SK-N-SH treated with all-trans-retinoic acid at 6 μM for 48 hours (cell line): ENCODE data around the gene AFG3L2.

Source experiments
- ATAC-seq: fragments of 200-7000 bp; cut with Tn5 transposase; 3 replicates; pipeline ENCODE4 v1.9.1; 2020; ENCODE audit warnings: mild to moderate bottlenecking, moderate library complexity
- ARNTL ChIP-seq: fragments of 450-650 bp; formaldehyde crosslinking; IDR thresholded peaks from 2 replicates; pipeline ENCODE4 v1.5.0; 2020; ENCODE audit warnings: low read depth, mild to moderate bottlenecking, moderate library complexity, borderline replicate concordance
- BACH2 ChIP-seq: fragments of 250-450 bp; sonication (Bioruptor Pico); IDR thresholded peaks from 2 replicates; pipeline ENCODE4 v1.9.0; 2021; ENCODE audit warnings: mild to moderate bottlenecking, borderline replicate concordance
- CREB5 ChIP-seq: fragments of 250-450 bp; sonication (Bioruptor Pico); IDR thresholded peaks from 2 replicates; pipeline ENCODE4 v1.5.1; 2020; ENCODE audit warnings: low read depth, mild to moderate bottlenecking, moderate library complexity
- CSDC2 ChIP-seq: fragments of 250-450 bp; sonication (Bioruptor Pico); IDR thresholded peaks from 2 replicates; pipeline ENCODE4 v1.5.0; 2020; ENCODE audit warnings: mild to moderate bottlenecking, moderate library complexity
- CSRNP3 ChIP-seq: fragments of 250-450 bp; sonication (Bioruptor Pico); IDR thresholded peaks from 2 replicates; pipeline ENCODE4 v1.5.1; 2021; ENCODE audit warnings: mild to moderate bottlenecking, moderate library complexity
- ESRRG ChIP-seq: fragments of 250-450 bp; sonication (Bioruptor Pico); IDR thresholded peaks from 2 replicates; pipeline ENCODE4 v1.6.1; 2021; ENCODE audit warnings: mild to moderate bottlenecking
- GLIS3 ChIP-seq: fragments of 250-450 bp; sonication (Bioruptor Pico); IDR thresholded peaks from 2 replicates; pipeline ENCODE4 v1.5.0; 2020; ENCODE audit warnings: mild to moderate bottlenecking, moderate library complexity
- ISL1 ChIP-seq: fragments of 250-450 bp; sonication (Bioruptor Pico); IDR thresholded peaks from 2 replicates; pipeline ENCODE4 v2.1.2; 2022; ENCODE audit warnings: mild to moderate bottlenecking, moderate library complexity
- OSR1 ChIP-seq: fragments of 250-450 bp; sonication (Bioruptor Pico); IDR thresholded peaks from 2 replicates; pipeline ENCODE4 v1.8.0; 2022; ENCODE audit warnings: moderate library complexity, mild to moderate bottlenecking, inconsistent platforms
- POU6F1 ChIP-seq: fragments of 250-450 bp; sonication (Bioruptor Pico); IDR thresholded peaks from 2 replicates; pipeline ENCODE4 v1.8.0; 2021; ENCODE audit warnings: low read depth, mild to moderate bottlenecking, moderate library complexity, borderline replicate concordance
- PPARA ChIP-seq: fragments of 250-450 bp; sonication (Bioruptor Pico); IDR thresholded peaks from 2 replicates; pipeline ENCODE4 v1.5.0; 2020; ENCODE audit warnings: mild to moderate bottlenecking, borderline replicate concordance
- RARB ChIP-seq: fragments of 250-450 bp; sonication (Bioruptor Pico); IDR thresholded peaks from 2 replicates; pipeline ENCODE4 v1.8.0; 2021; ENCODE audit warnings: mild to moderate bottlenecking, moderate library complexity
- SNAI2 ChIP-seq: fragments of 250-450 bp; sonication (Bioruptor Pico); IDR thresholded peaks from 2 replicates; pipeline ENCODE4 v1.5.0; 2020; ENCODE audit warnings: mild to moderate bottlenecking, moderate library complexity
- TCF4 ChIP-seq: fragments of 250-450 bp; sonication (Bioruptor Pico); IDR thresholded peaks from 2 replicates; pipeline ENCODE4 v1.8.0; 2021; ENCODE audit warnings: mild to moderate bottlenecking, moderate library complexity, borderline replicate concordance
- TOX ChIP-seq: fragments of 250-450 bp; sonication (Bioruptor Pico); IDR thresholded peaks from 2 replicates; pipeline ENCODE4 v1.8.0; 2021; ENCODE audit warnings: mild to moderate bottlenecking, moderate library complexity, borderline replicate concordance
- TSHZ2 ChIP-seq: fragments of 250-450 bp; sonication (Bioruptor Pico); IDR thresholded peaks from 2 replicates; pipeline ENCODE4 v1.5.0; 2020; ENCODE audit warnings: mild to moderate bottlenecking, moderate library complexity
- ZC3H10 ChIP-seq: fragments of 250-450 bp; sonication (Bioruptor Pico); IDR thresholded peaks from 2 replicates; pipeline ENCODE4 v1.5.1; 2021; ENCODE audit warnings: mild to moderate bottlenecking, moderate library complexity
- ZFP30 ChIP-seq: fragments of 450-650 bp; formaldehyde crosslinking; IDR thresholded peaks from 2 replicates; pipeline ENCODE4 v1.5.0; 2022; ENCODE audit warnings: mild to moderate bottlenecking, moderate library complexity
- ZNF8 ChIP-seq: fragments of 450-650 bp; formaldehyde crosslinking; IDR thresholded peaks from 2 replicates; pipeline ENCODE4 v1.5.0; 2020; ENCODE audit warnings: mild to moderate bottlenecking, moderate library complexity

The AFG3L2 gene

GRCh38 chr18:12317664-12318333, 59.2 kb downstream of the AFG3L2 start:
- no peak for TF ChIP-seq CREB5
- no peak for TF ChIP-seq ISL1 (CRISPR knock-in tag)
- TF ChIP-seq CSRNP3 (CRISPR knock-in tag): no peak
- no peak for TF ChIP-seq ZFP30 (CRISPR knock-in tag)
- TF ChIP-seq PPARA (CRISPR knock-in tag): no peak
- TF ChIP-seq, all 23 proteins: peak for 0
- ATAC-seq: peak; percentile 41

- TF ChIP-seq RARB (CRISPR knock-in tag) (no peak), ZC3H10 (CRISPR knock-in tag) (no peak), CSDC2 (no peak), TSHZ2 (CRISPR knock-in tag) (no peak), ISL1 (CRISPR knock-in tag) (no peak), OSR1 (CRISPR knock-in tag) (no peak), CSRNP3 (CRISPR knock-in tag) (no peak)
- no peak for ATAC-seq
Observed at GRCh38 chr18:12315911-12316310, 61.1 kb downstream of the AFG3L2 start.

GRCh38 chr18:12315490-12315889, 61.5 kb downstream of the AFG3L2 start:
- TF ChIP-seq PPARA (CRISPR knock-in tag): no peak
- no peak for TF ChIP-seq ZNF8 (CRISPR knock-in tag)
- TF ChIP-seq CSRNP3 (CRISPR knock-in tag): no peak
- no peak for TF ChIP-seq ESRRG (CRISPR knock-in tag)
- no peak for TF ChIP-seq OSR1 (CRISPR knock-in tag)
- TF ChIP-seq BACH2 (CRISPR knock-in tag): no peak
- no peak for TF ChIP-seq ARNTL (CRISPR knock-in tag)
- TF ChIP-seq CSDC2: no peak
- TF ChIP-seq POU6F1 (CRISPR knock-in tag): no peak
- no peak for TF ChIP-seq TCF4
- no peak for TF ChIP-seq SNAI2 (CRISPR knock-in tag)
- TF ChIP-seq ISL1 (CRISPR knock-in tag): no peak
- no peak for TF ChIP-seq RARB (CRISPR knock-in tag)
- TF ChIP-seq GLIS3: no peak
- no peak for TF ChIP-seq TOX (CRISPR knock-in tag)
- no peak for TF ChIP-seq CREB5
- ATAC-seq: no peak
